GM21381 (cell line): ENCODE results near the gene HCAR2.
"Not testable (repeated sequence)": the region's sequence is repeated elsewhere in the genome, so short reads cannot be mapped to it uniquely, and the experiment has no call there.

Source experiments
- ATAC-seq: cut with Tn5 transposase; IDR thresholded peaks from one replicate; pipeline ENCODE4 v1.9.1; 2021; ENCODE audit warnings: mild to moderate bottlenecking, moderate library complexity; ENCODE audit not compliant: unreplicated experiment

Gene HCAR2

DNA sequence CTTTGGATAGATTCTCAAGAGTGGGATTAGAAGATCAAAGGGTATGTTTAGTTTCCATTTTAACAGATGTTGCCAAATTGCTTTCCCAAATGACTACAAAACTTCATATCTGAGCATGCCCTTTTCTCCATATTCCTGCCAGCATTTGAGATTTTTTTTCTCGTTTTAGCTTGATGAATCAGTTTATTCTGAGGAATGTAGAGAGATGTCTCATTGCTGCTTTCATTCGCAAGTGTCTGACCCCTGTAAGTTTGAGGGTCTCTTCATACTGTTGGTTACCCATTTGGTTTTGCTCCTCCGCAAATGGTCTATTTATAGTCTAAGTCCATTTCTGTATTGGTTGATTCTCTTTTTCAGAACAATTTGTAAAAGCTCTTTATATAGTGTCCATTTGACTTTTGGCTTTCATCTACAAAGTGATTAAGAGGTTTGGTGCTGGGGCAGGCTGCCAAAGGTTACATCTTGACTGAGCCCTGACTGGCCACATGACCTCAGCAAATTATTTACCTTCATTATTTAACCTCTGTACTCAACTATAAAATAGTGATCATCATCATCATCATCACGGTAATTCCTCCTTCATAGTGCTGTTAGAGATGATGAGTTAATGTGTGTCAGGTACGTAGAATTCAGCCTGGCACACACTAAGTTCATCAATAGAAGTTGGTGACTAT is 33.6 kb downstream of the HCAR2 start:
- ATAC-seq, result no peak

DNA sequence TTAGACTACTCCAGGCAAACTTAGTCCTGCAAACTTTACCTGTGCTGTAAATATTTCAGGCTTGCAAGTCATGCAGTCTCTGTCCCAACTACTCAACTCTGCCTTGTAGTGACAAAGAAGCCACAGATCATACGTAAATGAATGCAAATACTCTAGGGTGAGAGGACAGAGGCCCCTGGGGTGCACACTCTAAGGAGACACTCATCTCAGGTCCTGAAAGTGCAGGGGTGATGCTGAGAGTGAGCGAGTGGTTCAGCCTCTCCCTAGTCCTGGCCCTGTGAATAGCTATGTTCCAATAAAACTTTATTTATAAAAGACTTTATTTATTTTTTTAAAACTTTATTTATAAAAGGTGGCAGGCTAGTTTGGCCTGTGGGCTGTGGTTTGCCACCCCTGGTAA is 34.9 kb downstream of the HCAR2 start:
- ATAC-seq, result no peak

DNA sequence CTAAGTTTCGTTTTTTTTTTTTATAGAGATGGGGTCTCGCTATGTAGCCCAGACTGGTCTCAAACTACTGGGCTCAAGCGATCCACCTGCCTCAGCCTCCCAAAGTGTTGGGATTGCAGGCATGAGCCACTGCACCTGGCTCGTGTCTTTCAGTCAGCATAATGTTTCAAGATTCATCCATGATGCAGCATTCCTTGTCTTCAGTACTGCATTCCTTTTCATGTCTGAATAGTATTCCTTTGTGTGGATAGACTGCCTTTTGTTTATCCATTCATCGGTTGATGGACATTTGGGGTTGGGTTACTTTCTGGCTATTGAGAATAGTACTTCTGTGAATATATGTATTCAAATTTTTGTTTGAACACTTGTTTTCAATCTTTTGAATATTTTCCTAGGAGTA is 37.4 kb downstream of the HCAR2 start:
- ATAC-seq, result no peak

DNA sequence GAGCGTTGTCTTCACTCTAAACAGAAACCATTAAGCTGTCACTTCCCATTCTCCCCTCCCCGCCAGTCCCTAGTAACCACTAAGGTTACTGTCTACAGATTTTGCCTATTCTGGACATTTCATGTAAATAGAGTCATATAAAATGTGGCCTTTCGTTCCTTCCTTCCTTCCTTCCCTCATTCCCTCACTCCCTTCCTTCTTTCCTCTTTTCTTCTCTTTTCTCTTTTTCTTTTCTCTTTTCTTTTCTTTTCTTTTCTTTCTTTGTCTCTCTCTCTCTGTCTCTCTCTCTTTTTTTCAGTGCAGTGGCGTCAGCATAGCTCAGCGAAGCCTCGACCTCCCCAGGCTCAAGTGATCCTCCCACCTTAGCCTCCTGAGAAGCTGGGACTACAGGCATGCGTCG is 37.8 kb downstream of the HCAR2 start:
- ATAC-seq, result no peak

DNA sequence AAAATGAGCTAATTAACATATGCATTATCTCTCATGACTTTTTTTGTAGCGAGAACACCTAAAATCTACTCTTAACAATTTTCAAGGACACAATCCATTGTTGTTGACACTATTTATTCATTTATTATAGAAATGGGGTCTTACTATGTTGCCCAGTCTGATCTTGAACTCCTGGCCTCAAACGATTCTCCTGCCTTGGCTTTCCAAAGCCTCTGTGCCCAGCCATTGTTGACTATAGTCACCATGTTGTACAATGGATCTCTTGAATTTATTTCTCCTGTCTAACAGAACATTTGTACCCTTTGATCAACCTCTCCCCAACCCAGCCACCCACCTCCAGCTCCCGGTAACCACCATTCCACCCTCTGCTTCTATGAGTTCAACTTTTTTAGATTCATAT is 41.2 kb downstream of the HCAR2 start:
- ATAC-seq, result no peak

DNA sequence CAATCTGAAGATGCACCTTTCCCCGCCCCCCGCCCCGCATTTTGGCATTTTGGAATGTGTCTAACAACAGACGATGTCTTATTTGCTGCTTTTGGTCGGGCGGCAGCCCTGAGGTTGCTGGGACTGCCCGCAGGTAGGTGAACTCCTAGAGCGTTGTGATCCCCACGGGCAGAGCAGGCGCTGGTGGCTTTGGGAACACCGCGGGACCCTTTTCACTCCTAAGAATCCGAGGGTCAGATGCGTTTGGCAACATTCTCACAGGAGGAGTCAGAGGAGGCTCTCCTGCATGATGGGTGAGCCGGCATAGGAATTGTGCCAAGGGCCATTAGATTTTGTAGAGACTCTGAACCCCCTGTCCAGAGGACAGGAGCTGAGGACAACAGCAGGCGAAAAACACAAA is 41.9 kb downstream of the HCAR2 start:
- ATAC-seq, result no peak

DNA sequence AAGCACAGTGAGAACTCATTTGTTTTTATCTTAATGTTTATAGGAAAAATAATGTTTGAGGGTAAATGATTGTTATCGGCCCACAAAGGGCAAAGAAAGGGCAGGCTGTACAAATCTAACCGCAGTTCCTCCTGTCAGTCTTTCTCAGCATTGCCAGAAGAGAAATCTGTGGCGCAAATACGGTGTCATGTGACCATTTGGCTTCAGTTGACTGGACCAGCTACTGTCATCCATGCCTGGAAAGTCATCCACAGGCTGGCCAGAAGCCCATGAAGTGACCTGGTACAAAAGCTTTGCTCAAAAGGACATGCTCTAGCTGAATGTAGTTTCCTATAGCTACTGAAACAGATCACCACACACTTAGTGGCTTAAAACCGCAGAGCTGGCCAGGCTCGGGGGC is 43.6 kb downstream of the HCAR2 start:
- ATAC-seq, result no peak

DNA sequence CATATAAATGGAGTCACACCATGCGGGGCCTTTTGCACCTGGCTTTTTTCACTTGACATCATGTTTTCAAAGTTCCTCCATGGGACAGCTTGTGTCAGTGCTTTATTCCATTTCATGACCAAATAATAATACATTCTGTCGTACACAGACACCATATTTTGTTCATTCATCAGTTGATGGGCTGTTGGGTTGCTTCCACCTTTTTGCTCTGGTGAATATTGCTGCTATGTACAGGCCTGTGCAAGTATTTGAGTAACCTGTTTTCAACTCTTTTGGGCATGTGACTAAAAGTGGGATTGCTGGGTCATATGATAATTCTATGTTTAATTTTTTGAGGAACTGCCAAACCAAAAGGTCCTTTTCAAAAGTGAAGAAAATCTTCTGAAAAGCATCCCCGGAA is 46.9 kb downstream of the HCAR2 start:
- ATAC-seq, result no peak

DNA sequence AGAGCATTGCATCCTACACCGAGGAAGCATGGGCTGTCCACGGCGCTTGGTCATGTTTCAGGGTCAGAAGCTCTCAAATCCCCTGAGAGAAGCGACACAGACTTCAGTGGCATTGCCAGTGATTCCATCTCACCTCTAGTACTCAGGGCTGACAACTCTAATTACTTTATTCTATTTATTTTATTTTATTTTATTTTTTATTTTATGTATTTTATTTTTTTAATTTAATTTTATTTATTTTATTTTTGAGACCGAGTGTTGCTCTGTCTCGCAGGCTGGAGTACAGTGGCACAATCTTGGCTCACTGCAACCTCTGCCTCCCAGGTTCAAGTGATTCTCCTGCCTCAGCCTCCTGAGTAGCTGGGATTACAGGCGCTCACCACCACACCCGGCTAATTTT is 49.9 kb downstream of the HCAR2 start:
- ATAC-seq, result not testable (repeated sequence)

DNA sequence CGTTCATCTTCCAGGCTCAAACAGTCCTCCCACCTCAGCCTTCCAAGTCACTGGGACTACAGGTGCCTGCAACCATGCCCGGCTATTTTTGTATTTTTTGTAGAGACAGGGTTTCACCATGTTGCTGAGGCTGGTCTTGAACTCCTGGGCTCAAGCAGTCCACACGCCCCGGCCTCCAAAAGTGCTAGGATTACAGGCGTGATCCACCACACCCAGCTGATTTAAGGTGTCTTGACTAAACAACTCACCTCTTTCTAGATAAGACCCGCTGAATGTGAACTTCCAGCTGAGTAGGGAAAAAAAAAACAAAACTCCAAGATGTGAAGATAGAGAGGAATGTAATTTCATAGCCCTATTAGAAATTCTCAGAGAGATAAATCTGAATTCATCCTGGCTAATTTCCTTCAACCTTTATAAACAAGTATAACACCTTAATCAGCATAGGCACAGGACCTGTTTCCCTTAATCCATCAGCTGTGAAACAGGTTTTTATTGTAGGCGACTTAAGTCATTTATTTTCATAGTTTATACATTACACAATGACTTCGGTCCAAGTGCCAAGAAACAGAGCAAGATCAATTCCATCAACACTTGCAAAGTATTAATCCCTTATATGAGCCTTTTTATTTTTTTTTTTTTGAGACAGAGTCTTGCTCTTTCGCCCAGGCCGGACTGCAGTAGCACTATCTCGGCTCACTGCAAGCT is 51.5 kb downstream of the HCAR2 start:
- ATAC-seq, result no peak
